Coronary artery (tissue), 2 donors: ENCODE results near the gene CAPN12.

ENCODE experiments used
- DNase-seq: peaks from one replicate; pipeline ENCODE4 v3.0.0-alpha.2; 2017; ENCODE audit warnings: low spot score
- H3K27ac ChIP-seq, 2 donors: fragments of 200-600 bp; sonication (generic); one replicate each; pipeline ENCODE4 v1.5.1; 2016 to 2019
- H3K4me3 ChIP-seq: fragments of 200-600 bp; sonication (generic); 2 replicates; pipeline ENCODE4 v1.5.1; 2016; ENCODE audit warnings: mild to moderate bottlenecking, moderate library complexity
- CTCF ChIP-seq: fragments of 200-600 bp; sonication (generic); IDR thresholded peaks from one replicate; pipeline ENCODE4 v1.5.1; 2019; ENCODE audit warnings: antibody characterized with exemption

Gene CAPN12

GRCh38 chr19:38739440-38740256 lies 4.6 kb downstream of the CAPN12 start:
- TF ChIP-seq CTCF = no peak
- DNase-seq = no peak
- H3K27ac ChIP-seq = no peak overlapping the region
- H3K4me3 ChIP-seq = no peak overlapping the region

- DNase-seq = no peak
- no peak overlapping the region for H3K4me3 ChIP-seq
- H3K27ac ChIP-seq = no peak overlapping the region
- no peak for TF ChIP-seq CTCF
These were observed 6.1 kb downstream of the CAPN12 start for GRCh38 chr19:38737921-38738737.

- Histone ChIP-seq H3K4me3 (peak overlapping the region; percentile 76), H3K27ac (no peak overlapping the region)
- TF ChIP-seq CTCF = no peak
- no peak for DNase-seq
These were observed 6.9 kb downstream of the CAPN12 start for GRCh38 chr19:38737281-38737865.

- Histone ChIP-seq H3K4me3 (peak overlapping the region; percentile 76), H3K27ac (peak overlapping the region in 1 of 2 donors; percentile 76)
- TF ChIP-seq CTCF = no peak
- DNase-seq = no peak
These were observed 7.6 kb downstream of the CAPN12 start for GRCh38 chr19:38736413-38737280.

- H3K4me3 ChIP-seq = peak overlapping the region; percentile 76
- peak overlapping the region in 1 of 2 donors; percentile 76 for H3K27ac ChIP-seq
- peak; percentile 76 for DNase-seq
- no peak for TF ChIP-seq CTCF
These were observed 8.2 kb downstream of the CAPN12 start for GRCh38 chr19:38736036-38736412.

GRCh38 chr19:38735257-38735686 lies 9.0 kb downstream of the CAPN12 start:
- TF ChIP-seq CTCF = no peak
- Histone ChIP-seq H3K4me3 (no peak overlapping the region), H3K27ac (peak overlapping the region; percentile 43 to 79)
- DNase-seq = peak; percentile 76
